H9 (cell line): ENCODE results near the gene C15orf62. TPM values are rescaled to one million over a fixed set of nuclear protein-coding genes. Genes with fewer than 3 reads are reported as not detected.

ENCODE experiments used
- DNase-seq: peaks from one replicate; pipeline ENCODE4 v3.0.0-alpha.2; 2017
- H2AFZ ChIP-seq: one replicate; pipeline ENCODE4 v1.6.1; 2013; ENCODE audit warnings: mild to moderate bottlenecking, low read length, control low read depth, moderate library complexity
- H2AK5ac ChIP-seq: 2 replicates; pipeline ENCODE4 v1.6.1; 2013; ENCODE audit warnings: low read length, control low read depth, mixed read lengths; ENCODE audit not compliant: insufficient read length
- H2BK120ac ChIP-seq: one replicate; pipeline ENCODE4 v1.6.1; 2013; ENCODE audit warnings: low read depth, mild to moderate bottlenecking, low read length, control low read depth, inconsistent platforms; ENCODE audit not compliant: poor library complexity, severe bottlenecking
- H2BK12ac ChIP-seq: 2 replicates; pipeline ENCODE4 v1.6.1; 2013; ENCODE audit warnings: low read length, control low read depth, mixed read lengths, low read depth; ENCODE audit not compliant: insufficient read length
- H2BK15ac ChIP-seq: 2 replicates; pipeline ENCODE4 v1.6.1; 2013; ENCODE audit warnings: low read depth, low read length, control low read depth
- H2BK20ac ChIP-seq: one replicate; pipeline ENCODE4 v1.6.1; 2013; ENCODE audit warnings: low read depth, mild to moderate bottlenecking, low read length, control low read depth, inconsistent platforms; ENCODE audit not compliant: poor library complexity, severe bottlenecking
- H2BK5ac ChIP-seq: 2 replicates; pipeline ENCODE4 v1.6.1; 2013; ENCODE audit warnings: low read length, control low read depth, mixed read lengths; ENCODE audit not compliant: insufficient read length
- H3K14ac ChIP-seq: 2 replicates; pipeline ENCODE4 v1.6.1; 2013; ENCODE audit warnings: low read length, control low read depth; ENCODE audit not compliant: insufficient read depth
- H3K18ac ChIP-seq: 2 replicates; pipeline ENCODE4 v1.6.1; 2013; ENCODE audit warnings: low read depth, mild to moderate bottlenecking, mixed read lengths, low read length, control low read depth; ENCODE audit not compliant: insufficient read length
- H3K23ac ChIP-seq: 2 replicates; pipeline ENCODE4 v1.6.1; 2013; ENCODE audit warnings: low read length, control low read depth, mixed read lengths, low read depth; ENCODE audit not compliant: insufficient read length
- H3K23me2 ChIP-seq: 2 replicates; pipeline ENCODE4 v1.6.1; 2013; ENCODE audit warnings: low read depth, mild to moderate bottlenecking, mixed read lengths, low read length, control low read depth; ENCODE audit not compliant: insufficient read length, poor library complexity, severe bottlenecking
- H3K27ac ChIP-seq: 2 replicates; pipeline ENCODE4 v1.5.1; 2013; ENCODE audit warnings: low read length, control low read depth, mixed read lengths, low read depth; ENCODE audit not compliant: insufficient read length
- H3K27me3 ChIP-seq: 2 replicates; pipeline ENCODE4 v1.6.1; 2013; ENCODE audit warnings: low read length, control low read depth, inconsistent platforms; ENCODE audit not compliant: insufficient read depth
- H3K4ac ChIP-seq: 2 replicates; pipeline ENCODE4 v1.6.1; 2013; ENCODE audit warnings: low read depth, mild to moderate bottlenecking, control low read depth, inconsistent platforms, low read length, moderate library complexity
- H3K4me1 ChIP-seq: 2 replicates; pipeline ENCODE4 v1.6.1; 2013; ENCODE audit warnings: low read length, control low read depth, inconsistent platforms; ENCODE audit not compliant: insufficient read depth
- H3K4me2 ChIP-seq: 2 replicates; pipeline ENCODE4 v1.6.1; 2013; ENCODE audit warnings: low read length, control low read depth, mixed read lengths; ENCODE audit not compliant: insufficient read length, insufficient read depth
- H3K56ac ChIP-seq: 2 replicates; pipeline ENCODE4 v1.6.1; 2013; ENCODE audit warnings: low read depth, mild to moderate bottlenecking, mixed read lengths, low read length, control low read depth; ENCODE audit not compliant: insufficient read length
- H3K79me1 ChIP-seq: 2 replicates; pipeline ENCODE4 v1.6.1; 2013; ENCODE audit warnings: low read depth, mild to moderate bottlenecking, moderate library complexity, low read length, control low read depth, inconsistent platforms; ENCODE audit not compliant: insufficient read depth, poor library complexity, severe bottlenecking
- H3K79me2 ChIP-seq: 2 replicates; pipeline ENCODE4 v1.6.1; 2013; ENCODE audit warnings: low read length, control low read depth, inconsistent platforms; ENCODE audit not compliant: insufficient read depth
- H3K9ac ChIP-seq: 2 replicates; pipeline ENCODE4 v1.6.1; 2013; ENCODE audit warnings: low read length, control low read depth, mixed read lengths; ENCODE audit not compliant: insufficient read length; ENCODE audit errors: extremely low read depth
- H3K9me3 ChIP-seq: one replicate; pipeline ENCODE4 v1.6.1; 2013; ENCODE audit warnings: low read depth, low read length, inconsistent platforms; ENCODE audit not compliant: control insufficient read depth
- H3T11ph ChIP-seq: one replicate; pipeline ENCODE4 v1.6.1; 2013; ENCODE audit warnings: mild to moderate bottlenecking, low read length, control low read depth, inconsistent platforms
- H4K20me1 ChIP-seq: one replicate; pipeline ENCODE4 v1.6.1; 2013; ENCODE audit not compliant: control insufficient read depth, insufficient read length, insufficient read depth
- H4K5ac ChIP-seq: 2 replicates; pipeline ENCODE4 v1.6.1; 2013; ENCODE audit warnings: low read depth, mild to moderate bottlenecking, mixed read lengths, low read length, control low read depth; ENCODE audit not compliant: insufficient read length
- H4K8ac ChIP-seq: replicated peaks from 2 replicates; pipeline ENCODE4 v1.6.1; 2013; ENCODE audit warnings: low read length, control low read depth, mixed read lengths, low read depth; ENCODE audit not compliant: insufficient read length
- H4K91ac ChIP-seq: 2 replicates; pipeline ENCODE4 v1.6.1; 2013; ENCODE audit warnings: low read depth, mild to moderate bottlenecking, moderate library complexity, mixed read lengths, low read length, control low read depth; ENCODE audit not compliant: insufficient read length
- H3K27ac Mint-ChIP-seq, 3 experiments: 2 replicates in 2 of 3; 3 replicates in 1 of 3; pipeline ENCODE4 v1.8.0; 2020 to 2021; ENCODE audit warnings: mixed read lengths in 3 of 3, mild to moderate bottlenecking in 1 of 3, moderate library complexity in 1 of 3
- H3K27me3 Mint-ChIP-seq: 2 replicates; pipeline ENCODE4 v1.8.0; 2021; ENCODE audit warnings: low read depth, mild to moderate bottlenecking, moderate library complexity, mixed read lengths
- H3K36me3 Mint-ChIP-seq, 3 experiments: 2 replicates in 2 of 3; 3 replicates in 1 of 3; pipeline ENCODE4 v1.8.0; 2020 to 2021; ENCODE audit warnings: low read depth in 3 of 3, mixed read lengths in 3 of 3; ENCODE audit not compliant: insufficient read depth in 1 of 3
- H3K4me1 Mint-ChIP-seq, 2 experiments: 2 replicates each; pipeline ENCODE4 v1.8.0; 2020; ENCODE audit warnings: mixed read lengths in 2 of 2
- H3K4me3 Mint-ChIP-seq, 2 experiments: 2 replicates in 1 of 2; 3 replicates in 1 of 2; pipeline ENCODE4 v1.8.0; 2020 to 2021; ENCODE audit warnings: mild to moderate bottlenecking in 2 of 2, mixed read lengths in 2 of 2, moderate library complexity in 1 of 2
- H3K9me3 Mint-ChIP-seq, 2 experiments: 2 replicates in 1 of 2; 3 replicates in 1 of 2; pipeline ENCODE4 v1.8.0; 2020; ENCODE audit warnings: mild to moderate bottlenecking in 2 of 2, mixed read lengths in 2 of 2, moderate library complexity in 1 of 2
- CTCF ChIP-seq: fragments of 200-600 bp; sonication (generic); conservative IDR thresholded peaks from 3 replicates; pipeline ENCODE4 v1.8.0; 2021; ENCODE audit warnings: antibody characterized with exemption, mild to moderate bottlenecking
- WGBS: extraction: QIAGEN DNeasy Blood & Tissue Kit; methylation state at CpG from one replicate; pipeline ENCODE4 v1.1.7; 2013; ENCODE audit warnings: missing lambda C conversion rate, low lambda C conversion rate, mixed read lengths; ENCODE audit not compliant: insufficient read length; ENCODE audit errors: extremely low coverage; 5-methylcytosine and 5-hydroxymethylcytosine counted together
- total RNA-seq: library from RNA; stranded (reverse); gene quantifications from 2 replicates; pipeline ENCODE4 v1.2.1, GENCODE V29; 2021

Gene C15orf62
- total RNA-seq, 1 experiment from 2014 or later = 0.70 TPM

- Histone ChIP-seq H3K79me1 (peaks cover 4% of the 10 kb centered on the region), H3K9ac (no peak overlapping the region), H3K27ac (no peak overlapping the region), H3K23me2 (no peaks in the 10 kb centered on the region), H2BK120ac (no peak overlapping the region), H3K4me2 (no peak overlapping the region), H3T11ph (no peak overlapping the region), H2BK12ac (no peak overlapping the region), H3K27me3 (no peaks in the 10 kb centered on the region), H4K91ac (no peak overlapping the region), H4K20me1 (no peaks in the 10 kb centered on the region), H3K4ac (no peak overlapping the region), H4K8ac (no peak overlapping the region), H2AK5ac (no peak overlapping the region), H3K14ac (no peak overlapping the region), H4K5ac (no peak overlapping the region), H2BK15ac (no peak overlapping the region), H2BK20ac (no peak overlapping the region), H3K4me1 (peaks cover 5% of the 10 kb centered on the region; the same call in 1 of the 2 replicates), H2BK5ac (no peak overlapping the region), H3K9me3 (no peaks in the 10 kb centered on the region), H3K79me2 (no peaks in the 10 kb centered on the region), H3K18ac (no peak overlapping the region), H2AFZ (no peak overlapping the region), H3K56ac (no peak overlapping the region), H3K23ac (no peak overlapping the region)
- H3K4me1 Mint-ChIP-seq = peaks cover 25 to 33% of the 10 kb centered on the region in 2 experiments
- no peaks in the 10 kb centered on the region for H3K27me3 Mint-ChIP-seq
- no peaks in the 10 kb centered on the region for H3K9me3 Mint-ChIP-seq
- H3K27ac Mint-ChIP-seq = peak overlapping the region in 1 of 3 experiments; percentile 8; a peak in 2 of 7 replicates
- DNase-seq = no peak
- WGBS = no CpG with 5 or more reads among the region's 9 CpGs
- H3K36me3 Mint-ChIP-seq = peaks cover 10 to 14% (median 13%) of the 10 kb centered on the region in 3 experiments; a peak in 5 of 7 replicates
- TF ChIP-seq CTCF = no peak
- no peak overlapping the region for H3K4me3 Mint-ChIP-seq
Observed at GRCh38 chr15:40793216-40793989, 23.6 kb downstream of the C15orf62 start.
